ENCODE data around the gene ADCK2.
"Not testable (repeated sequence)": the region's sequence is repeated elsewhere in the genome, so short reads cannot be mapped to it uniquely, and the experiment has no call there.

Gene ADCK2

DNA sequence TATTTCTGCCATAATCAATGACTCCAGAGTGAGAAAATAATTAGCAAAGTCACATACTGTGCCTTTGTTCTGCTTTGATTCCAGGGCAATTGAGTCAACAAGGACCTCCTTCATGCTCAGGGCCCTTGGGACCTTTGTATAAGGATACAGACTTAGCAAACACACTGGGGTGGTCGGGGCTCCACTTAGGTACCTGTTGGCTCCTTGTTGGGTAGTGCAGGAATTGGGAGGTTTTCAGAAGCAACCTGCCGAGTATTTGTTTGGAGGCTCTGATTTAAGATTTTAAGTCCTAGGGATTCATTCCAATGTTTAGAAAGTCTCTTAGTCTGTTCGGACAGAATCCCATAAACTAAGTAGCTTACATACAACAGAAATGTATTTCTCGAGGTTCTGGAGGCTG is 3.0 kb downstream of the ADCK2 start:
- DNase-seq = no peak

GRCh38 chr7:140676306-140676705 is 3.6 kb downstream of the ADCK2 start:
- DNase-seq = no peak

GRCh38 chr7:140676956-140677355 is 4.2 kb downstream of the ADCK2 start:
- DNase-seq = not testable (repeated sequence)

GRCh38 chr7:140677496-140677895 is 4.8 kb downstream of the ADCK2 start:
- peak; percentile 23 for DNase-seq

DNA sequence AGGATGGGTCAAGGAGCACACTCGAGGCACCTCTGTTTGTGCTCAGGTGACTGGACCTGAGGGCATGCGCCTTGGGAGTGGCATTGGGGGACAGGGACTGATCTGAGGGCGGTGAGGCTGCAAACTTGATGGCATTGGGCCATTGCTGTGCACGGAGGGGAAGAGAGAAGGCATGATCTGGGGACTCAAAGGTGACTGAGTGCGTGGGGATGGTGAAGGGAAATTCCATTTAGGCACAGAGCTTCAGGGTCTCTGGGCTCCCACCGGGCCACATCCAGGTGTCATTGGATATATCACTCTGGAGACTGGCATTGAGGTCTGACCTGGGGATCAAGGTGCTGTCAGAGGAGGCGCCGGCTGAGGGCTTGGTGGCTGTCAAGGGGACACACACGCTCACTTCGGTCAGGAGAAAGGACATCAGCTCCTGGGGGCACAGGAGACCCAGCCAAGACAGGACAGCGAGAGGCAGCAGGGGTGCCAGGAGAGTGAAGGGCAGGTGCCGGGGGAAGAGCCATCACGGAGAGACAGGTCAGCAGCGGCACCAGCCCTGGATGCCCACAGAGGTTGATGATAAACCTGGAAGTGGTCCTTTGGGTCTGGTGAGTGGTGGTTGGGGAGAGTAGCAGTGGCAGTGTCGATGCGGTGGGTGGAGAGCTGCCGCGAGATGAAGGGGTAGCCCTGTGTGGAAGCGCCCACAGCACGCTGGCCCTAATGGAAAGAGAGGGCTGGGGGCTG is 5.5 kb downstream of the ADCK2 start:
- no peak for DNase-seq

DNA sequence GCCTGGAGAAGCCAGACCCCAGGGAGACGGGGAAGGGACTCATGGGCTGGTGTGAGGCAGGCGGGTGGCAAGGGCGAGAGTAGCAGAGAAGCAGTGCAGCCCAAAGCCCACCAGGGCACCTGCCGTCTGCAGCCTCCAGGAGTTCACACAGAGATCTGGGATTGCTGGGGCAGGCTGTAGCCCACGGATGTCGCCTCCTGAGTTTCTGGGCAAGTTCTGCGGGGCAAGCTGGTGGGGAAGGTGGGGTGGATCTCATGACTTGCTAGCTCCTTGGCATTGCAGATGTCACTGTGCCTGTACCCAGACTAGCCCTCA is 6.0 kb downstream of the ADCK2 start:
- DNase-seq = no peak

DNA sequence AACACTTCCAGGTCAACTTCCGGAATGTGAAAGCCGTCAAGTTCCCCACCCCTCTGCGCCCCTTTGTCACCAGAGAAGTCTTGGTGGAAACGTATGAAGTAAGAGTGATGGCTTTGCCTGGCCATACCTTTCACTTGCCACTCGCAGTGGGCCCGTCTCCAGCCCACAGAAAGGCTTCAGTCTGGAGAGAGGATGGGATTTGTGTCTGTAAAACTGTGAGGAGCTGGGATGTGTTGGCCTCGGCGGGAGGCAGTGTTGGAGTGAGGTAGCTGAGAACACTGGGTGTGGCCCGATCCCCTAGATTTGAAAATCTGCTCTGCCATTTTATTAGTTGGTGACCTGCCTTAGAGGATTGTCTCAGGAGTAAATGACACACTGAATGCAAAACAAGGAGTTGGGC is 6.4 kb downstream of the ADCK2 start:
- no peak for DNase-seq

GRCh38 chr7:140680886-140681285 is 8.1 kb downstream of the ADCK2 start:
- no peak for DNase-seq

DNA sequence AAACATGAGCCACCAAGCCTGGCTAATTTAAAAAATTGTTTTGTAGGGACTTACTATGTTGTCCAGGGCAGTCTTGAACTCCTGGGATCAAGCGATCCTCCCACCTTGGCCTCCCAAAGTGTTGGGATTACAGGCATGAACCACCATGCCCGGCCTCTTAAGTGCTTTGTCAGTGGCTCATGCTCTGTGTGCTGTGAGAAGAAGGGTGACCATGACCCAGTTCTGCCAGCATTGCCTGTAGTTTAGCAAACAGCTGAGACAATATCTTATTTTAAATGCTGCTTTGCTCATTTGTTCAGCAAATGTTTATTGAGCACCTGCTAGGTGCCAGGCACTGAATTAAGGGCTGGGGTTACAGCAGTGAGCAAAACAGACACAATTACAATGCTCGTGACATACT is 9.0 kb downstream of the ADCK2 start:
- no peak for DNase-seq

DNA sequence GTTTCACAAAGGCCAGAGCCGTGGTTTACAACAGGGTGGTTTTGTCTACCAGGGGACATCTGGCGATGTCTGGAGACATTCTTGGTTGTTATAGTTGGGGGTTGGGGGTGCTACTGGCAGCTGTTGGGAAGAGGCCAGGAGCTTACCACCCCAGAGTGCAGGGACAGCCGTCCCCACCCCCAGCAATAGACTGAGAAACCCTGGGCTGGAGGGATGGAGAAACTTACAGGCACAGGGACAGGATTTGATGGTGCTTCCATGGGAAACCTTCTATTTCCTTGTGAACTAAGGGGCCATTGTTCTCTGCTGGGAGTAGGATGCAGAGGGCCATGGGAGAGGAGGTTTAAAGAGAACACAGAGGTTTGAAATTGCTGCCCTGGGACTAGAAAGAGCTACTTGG is 10.9 kb downstream of the ADCK2 start:
- no peak for DNase-seq

DNA sequence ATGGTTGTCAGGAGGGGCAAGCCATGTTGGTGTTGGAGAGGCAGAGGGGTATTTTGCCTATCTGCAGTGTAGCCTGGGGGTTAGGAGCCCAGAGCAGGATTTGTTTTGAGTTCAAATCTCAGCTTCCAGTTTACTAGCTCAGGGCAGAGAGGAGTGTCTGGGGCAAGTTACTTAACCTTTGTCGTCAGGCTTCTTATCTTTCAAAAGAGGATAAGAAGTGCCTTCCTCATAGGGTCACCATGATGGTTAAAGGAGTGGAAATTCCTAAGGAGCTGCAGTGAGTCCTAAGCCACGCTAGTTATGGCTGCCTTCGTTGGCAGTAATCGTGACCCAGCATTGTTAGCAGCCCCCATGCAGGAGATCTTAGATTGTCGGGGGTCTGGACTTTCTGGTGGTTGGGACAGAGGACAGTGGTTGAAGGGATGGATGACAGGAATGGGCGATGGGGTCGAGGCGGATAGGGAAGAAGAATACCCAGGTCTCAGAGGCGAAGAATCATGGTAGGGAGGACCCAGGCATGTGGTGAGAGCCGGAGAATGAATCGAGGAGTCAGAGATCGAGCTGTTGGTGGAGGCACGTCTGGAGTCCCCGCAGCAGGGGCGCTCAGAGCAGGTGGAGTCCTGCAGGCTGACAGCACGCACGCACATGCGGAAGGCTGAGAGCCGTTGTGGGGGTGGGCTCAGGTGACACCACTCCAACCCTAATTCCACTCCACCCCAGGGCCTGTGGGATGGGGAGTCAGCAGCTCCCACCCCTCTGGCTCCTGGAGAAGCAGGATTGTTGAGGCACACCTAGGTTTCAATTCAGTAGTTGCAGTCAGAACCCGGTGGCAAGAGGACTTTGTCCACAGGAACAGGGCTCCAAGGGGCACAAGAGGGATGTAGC is 11.6 kb downstream of the ADCK2 start:
- no peak for DNase-seq

DNA sequence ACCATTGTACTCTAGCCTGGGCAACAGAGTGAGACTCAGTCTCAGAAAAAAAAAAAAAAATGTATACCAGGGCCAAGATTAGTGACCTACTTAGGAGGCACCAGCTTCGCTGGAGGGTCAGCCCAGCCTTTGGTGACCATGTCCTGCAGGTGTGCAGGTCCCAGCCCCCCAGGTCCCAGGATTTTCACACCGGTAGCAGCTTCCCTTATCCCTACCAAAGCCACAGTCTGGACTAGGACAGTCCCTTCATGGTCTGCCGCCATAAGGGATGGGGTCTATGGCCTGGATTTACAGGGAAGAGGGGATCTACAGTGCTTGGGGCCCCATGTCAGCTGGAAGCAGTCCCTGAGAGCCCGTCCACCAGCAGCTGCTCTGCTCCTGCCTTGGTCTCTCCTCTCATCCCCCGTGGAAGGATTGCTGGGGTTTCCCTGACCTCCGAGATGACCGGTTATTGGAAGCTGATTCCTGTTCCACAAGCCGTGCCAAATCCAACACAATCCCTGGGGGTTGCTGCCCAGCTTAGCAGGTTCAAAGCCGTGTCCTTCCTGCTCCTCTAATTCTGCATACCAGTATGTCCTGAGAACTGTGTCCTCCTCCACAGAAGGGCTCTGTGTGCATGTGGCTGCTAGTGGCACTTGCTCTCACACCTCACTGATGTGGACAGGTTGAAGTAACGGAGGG is 12.8 kb downstream of the ADCK2 start:
- no peak for DNase-seq

GRCh38 chr7:140686921-140687320 is 14.2 kb downstream of the ADCK2 start:
- no peak for DNase-seq

- DNase-seq = no peak
Observed at GRCh38 chr7:140688341-140688740, 15.6 kb downstream of the ADCK2 start.

DNA sequence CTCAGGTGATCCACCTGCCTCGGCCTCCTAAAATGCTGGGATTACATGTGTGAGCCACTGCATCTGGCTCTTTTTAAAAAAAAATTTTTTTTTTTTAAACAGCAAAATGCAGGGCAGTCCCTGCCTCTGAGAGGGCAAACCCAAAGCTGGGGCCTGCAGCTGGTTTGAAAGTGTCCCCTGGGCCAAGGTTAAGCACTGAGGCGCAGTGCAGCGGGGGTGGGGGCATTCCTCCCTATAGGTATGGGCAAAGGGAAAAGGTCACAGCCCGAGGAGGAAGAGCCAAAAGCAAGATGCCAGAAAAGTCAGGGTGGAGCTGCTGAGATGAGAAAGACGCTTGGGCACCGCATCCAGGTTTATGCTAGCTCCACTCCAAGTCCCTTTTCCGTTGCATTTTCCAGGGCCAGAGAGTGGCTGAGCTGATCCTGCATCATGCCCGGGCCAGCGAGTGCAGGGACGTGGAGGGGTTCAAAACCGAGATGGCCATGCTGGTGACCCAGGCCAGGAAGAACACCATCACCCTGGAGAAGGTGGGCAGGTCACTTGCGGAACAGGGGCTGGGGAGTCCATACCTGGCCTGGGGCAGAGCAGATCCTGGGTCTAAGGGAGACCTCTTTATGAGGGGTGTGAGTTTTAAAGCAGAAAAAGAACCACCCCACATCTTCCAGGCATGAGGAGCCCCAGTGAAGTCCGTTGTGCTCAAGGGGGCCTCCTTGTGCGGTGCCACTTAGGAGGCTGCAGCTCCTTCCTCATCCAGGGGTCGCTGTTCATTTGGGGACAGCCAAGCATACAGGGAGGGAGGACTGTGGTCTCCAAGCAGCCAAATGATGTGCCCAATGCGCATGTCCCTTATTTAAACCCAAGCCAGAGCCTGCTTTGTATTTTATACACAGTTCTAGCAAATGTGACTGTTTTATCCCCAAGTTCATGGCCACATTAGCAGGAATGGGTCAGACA is 16.7 kb downstream of the ADCK2 start:
- no peak for DNase-seq

GRCh38 chr7:140691376-140692045 is 18.8 kb downstream of the ADCK2 start:
- DNase-seq = no peak

GRCh38 chr7:140693849-140694248 is 21.1 kb downstream of the ADCK2 start:
- DNase-seq = not testable (repeated sequence)

GRCh38 chr7:140694592-140694991 is 21.8 kb downstream of the ADCK2 start:
- no peak for DNase-seq

DNA sequence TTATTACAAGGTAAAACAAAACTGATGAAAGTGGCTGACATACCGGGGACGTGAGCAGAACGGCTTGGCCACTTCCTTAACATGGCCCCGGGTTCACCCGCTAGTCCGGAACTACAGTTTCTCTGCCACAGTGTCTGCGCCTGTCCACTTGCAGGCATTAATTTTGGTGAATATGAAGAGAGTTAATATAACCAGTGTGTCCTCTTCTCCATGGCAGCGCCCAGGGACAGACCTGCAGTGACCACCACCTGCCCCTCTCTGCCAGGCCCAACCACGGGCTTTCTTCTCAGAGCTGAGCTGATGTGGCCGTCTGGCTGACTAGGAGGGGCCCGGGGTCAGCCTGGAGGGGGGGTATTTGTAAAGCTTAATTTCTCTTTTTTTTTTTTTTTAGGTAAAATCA is 22.6 kb downstream of the ADCK2 start:
- DNase-seq = no peak

DNA sequence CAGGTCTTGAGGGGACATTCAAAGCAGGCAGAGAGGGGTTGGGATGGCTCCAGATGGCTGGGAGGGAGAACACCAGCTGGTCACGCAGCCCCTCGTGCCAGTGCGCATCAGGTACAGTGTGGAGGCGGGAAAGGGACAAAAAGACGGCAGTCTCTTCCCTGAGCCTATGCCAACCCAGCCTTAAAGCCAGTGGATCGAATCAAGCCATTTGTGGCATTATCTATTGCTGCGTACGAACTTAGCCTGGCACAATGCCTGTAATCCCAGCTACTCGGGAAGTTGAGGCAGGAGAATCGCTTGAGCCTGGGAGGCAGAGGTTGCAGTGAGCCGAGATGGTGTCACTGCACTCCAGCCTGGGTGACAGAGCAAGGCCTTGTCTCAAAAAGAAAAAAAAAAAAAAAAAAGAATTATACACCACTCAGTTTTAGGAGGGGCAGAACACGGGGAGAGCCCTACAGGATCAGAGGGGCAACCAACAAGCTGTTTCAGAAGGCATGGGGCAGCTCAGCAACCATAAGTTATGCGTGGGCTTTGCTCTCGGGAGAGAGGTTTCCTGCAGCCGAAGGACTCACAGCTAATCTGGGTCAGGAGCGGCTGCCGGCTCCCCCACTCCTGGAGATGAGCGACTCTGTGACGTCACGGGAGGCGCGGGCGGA is 23.4 kb downstream of the ADCK2 start:
- no peak for DNase-seq

DNA sequence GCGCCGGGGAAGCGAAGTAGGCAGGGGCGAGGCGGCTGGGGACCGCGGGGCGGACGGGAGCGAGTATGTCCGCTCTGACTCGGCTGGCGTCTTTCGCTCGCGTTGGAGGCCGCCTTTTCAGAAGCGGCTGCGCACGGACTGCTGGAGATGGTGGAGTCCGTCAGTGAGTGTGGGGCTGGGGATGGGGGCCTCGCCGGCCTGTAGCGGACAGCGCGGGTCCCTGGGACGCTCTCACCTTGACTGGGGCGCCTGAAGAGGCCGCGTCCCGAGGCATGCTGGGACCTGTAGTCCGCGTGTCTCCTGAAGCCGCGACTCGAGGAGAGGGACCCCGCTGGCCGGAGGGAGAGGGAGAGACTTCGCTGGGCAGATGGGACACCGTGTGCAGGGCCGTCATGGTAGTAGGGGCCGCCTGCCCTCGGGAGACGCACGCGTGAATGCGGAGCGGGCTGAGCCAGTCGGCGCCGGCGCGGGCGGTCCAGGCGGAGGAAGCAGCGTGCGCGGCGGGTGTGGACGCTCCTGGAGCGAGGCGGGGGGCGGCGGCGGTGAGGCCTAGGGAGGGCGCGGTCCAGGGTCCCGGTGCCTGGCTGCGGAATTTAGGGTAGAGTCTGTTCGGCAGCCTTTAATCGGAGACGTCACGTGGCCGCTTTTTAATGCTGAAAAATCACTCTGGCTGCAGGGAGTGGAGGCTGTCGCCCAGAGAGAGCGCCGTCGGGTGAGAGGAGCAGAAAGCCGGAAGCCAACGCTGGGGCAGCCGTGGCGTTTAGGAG is 24.1 kb downstream of the ADCK2 start, which contains the start of gene NDUFB2:
NDUFB2 (plus strand) TSS at position 29 of the 767 bp plus-strand sequence; CDS start at position 66, 37 bp downstream.
- DNase-seq = peak; percentile 87

All from NCI-H526 treated with DMSO at 0.1 percent for 48 hours (cell line).